GM21526 (cell line): ENCODE measurements around the gene MKNK2.
"Not testable (repeated sequence)": the region's sequence is repeated elsewhere in the genome, so short reads cannot be mapped to it uniquely, and the experiment has no call there.

Experiments used
- ATAC-seq: cut with Tn5 transposase; IDR thresholded peaks from one replicate; pipeline ENCODE4 v1.9.1; 2021; ENCODE audit warnings: moderate library complexity; ENCODE audit not compliant: unreplicated experiment, low FRiP score

The MKNK2 gene

DNA sequence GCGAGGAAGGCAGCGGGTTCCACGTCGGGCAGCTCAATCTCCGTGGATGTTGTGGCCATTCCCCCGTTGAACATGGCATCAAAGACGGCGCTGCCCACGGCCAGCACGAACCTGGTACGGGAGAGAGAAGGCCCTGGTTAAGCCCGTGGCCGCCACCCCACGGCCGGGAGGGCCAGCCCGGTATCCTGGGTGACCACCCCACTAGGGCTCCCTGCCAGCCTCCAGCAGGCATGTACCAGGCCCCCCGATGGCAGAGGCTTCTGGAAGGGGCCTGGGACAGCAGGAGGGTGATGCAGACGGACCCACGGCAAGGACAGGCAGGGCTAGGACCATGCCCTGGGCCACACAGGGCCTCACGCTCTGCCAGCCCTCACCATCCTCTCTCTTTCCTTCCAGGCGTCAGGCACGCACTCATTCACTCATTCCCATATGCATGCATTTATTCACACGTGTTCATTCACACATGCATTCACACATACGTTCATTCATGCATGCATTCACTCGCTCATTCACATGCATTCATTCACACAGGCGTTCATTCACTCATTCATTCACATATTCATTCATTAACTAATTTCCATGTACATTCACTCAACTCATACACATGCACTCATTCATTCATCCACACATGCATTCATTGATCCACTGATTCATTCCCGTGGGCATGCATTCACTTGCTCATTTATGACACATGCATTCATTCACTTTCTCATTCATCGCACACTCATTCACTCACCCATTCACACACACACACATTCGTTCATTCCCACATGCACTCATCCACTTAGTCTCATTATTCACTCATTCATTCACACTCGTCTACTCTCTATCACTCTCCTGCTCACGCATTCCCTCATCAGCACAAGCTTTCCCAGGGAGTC, 53.5 kb downstream of the MKNK2 start:
- no peak for ATAC-seq

- no peak for ATAC-seq
These were observed 58.2 kb downstream of the MKNK2 start for GRCh38 chr19:1992759-1993260.

DNA sequence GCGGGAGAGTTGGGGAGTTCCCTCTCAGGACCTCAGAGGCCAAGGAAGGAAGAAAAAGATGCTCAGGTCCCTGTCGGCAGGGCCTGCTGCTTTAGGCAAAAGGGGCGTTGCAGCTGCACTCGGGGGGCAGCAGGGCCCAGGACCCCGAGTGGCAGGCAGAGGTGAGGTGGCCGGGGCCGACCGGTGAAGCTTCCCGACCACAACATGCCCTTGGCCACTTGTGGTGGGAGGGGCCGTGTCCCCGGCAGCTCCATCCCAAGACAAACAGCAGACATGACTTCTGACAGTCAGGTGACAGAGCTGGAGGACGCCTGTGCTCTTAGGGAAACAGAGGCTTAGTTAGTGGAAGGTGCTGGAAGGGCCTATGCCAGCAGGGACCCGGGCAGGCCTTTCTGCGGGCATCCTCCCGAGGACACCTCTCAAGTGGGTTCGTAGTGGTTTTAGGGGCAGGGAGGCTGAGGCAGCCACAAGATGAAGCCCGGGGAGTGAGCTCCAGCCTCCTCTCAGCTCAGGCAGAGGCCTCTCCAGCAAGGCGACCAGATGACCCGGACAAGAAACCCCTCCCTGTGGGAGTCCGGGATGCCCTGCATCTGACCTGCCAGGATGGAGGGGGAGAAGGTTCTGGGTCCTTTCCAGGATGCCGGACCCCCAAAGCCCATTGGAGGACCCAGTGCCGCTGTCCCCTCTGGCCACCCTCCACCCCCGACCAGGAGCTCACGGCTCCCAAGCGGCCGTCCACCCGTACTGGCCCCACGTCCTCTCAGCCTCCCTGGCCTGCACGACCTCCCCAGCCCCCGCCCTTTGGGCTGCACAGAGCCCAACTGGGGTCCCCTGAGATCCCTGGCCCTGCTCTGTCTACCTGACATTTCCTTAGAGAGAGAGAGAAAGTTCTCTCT, 59.8 kb downstream of the MKNK2 start:
- no peak for ATAC-seq

- no peak for ATAC-seq
These were observed 60.6 kb downstream of the MKNK2 start for GRCh38 chr19:1990230-1991017.

DNA sequence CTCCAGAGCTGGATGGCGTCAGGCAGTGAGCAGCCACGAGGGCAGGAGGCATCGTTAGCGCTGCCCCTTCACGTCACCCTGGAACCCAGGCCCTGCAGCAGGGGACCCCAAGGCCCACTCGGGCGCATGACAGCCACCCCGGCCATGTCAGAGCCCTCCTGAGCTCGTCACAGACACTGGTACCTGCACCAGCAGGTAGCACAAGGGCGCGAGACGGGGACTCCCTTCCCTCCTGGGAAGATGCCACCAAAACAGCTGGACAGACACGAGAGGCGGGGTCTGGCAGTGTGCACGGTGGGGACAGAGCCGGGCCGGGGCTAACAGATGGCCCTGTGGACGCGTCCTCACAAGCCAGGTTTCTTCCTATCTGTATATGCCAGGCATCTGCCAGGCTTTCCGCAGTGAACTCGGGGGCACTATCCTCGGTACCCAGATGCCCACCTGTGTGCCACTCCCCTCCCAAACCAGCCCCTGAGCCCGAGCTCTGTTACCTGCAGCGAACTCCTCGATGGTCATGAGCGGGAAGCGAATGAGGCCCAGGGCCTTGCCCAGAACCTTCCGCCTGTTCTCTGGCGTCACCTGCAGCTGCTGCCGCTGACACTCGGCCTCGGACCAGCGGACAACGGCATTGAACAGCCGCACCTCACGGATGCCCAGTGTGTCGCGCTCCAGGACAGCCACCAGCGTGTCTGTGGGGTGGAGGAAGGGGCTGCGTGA, 61.4 kb downstream of the MKNK2 start:
- no peak for ATAC-seq

DNA sequence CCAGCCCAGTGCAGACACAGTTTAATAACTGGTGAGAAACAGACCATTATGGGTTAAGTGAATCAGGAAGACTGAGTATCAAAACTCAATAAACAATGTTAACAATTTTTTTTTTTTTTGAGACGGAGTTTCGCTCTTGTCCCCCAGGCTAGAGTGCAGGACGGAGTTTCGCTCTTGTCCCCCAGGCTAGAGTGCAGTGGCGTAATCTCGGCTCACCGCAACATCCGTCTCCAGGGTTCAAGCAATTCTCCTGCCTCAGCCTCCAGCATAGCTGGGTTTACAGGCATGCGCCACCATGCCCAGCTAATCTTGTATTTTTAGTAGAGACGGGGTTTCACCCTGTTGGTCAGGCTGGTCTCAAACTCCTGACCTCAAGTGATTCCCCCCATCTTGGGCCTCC, 62.6 kb downstream of the MKNK2 start:
- not testable (repeated sequence) for ATAC-seq
